Measurements from ENCODE around the gene THBS3.
"Not testable (repeated sequence)": the region's sequence is repeated elsewhere in the genome, so short reads cannot be mapped to it uniquely, and the experiment has no call there.

Gene THBS3

GRCh38 chr1:155250246-155250632, 42.5 kb upstream of the THBS3 start:
- no peak for DNase-seq (ENCODE audit: low spot score)
- Histone ChIP-seq H3K36me3 (ENCODE audit: low read depth) (peaks cover 38% of the 10 kb centered on the region), H3K27me3 (ENCODE audit: insufficient read depth, poor library complexity, severe bottlenecking) (no peaks in the 10 kb centered on the region), H3K9me3 (ENCODE audit: severe bottlenecking) (no peaks in the 10 kb centered on the region), H3K27ac (ENCODE audit: poor library complexity, severe bottlenecking) (no peak overlapping the region), H3K4me1 (ENCODE audit: insufficient read depth, poor library complexity, severe bottlenecking) (peaks cover 5% of the 10 kb centered on the region), H3K4me3 (ENCODE audit: severe bottlenecking) (no peak overlapping the region)
- no peak for ATAC-seq (ENCODE audit: low read depth)
- TF ChIP-seq CTCF (IDR thresholded peaks at IDR 0.05; ENCODE audit: poor library complexity, severe bottlenecking), result no peak

DNA sequence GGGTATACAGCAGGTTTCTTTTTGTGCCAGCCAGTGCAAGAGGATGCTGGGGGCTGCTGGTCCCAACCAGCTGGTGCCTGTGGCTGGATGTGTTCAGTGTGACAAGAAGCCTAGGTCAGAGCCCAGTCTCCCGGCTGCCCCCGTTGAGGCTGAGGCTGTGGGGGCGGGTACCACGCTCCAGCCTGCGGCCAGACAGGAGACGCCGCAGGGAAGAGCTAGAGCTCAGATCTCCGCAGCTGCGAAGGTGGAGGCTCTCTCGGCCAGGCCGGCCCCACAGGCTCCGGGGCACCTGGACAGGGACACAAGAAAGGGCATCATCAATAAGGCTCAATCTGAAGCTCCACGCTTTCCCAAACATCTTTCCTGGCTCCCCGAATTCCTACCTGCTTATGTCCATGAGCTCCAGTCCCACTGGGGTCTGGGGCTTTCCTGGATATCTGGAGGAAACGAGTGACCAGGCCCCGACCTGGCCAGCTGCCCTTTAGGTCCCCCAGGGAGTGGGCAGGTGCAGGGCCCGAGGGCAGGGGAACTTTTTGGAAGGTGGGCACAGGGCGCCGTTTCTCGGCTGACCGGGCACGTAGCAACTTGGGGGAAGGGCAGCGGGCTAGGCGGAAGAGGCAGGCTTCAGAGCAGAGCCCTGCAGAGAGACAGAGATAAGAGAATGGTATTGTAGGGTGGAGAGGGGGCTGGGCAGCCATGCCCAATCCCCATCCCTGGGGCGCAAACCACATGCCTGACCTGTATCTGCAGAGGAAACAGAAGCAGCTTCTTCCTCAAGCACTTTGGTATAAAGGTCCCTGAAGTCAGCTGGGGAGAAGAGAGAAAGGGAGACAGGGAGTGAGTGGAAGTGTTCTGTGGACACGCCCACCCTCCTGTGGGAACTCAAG, 40.2 kb upstream of the THBS3 start:
- no peak overlapping the region for H3K27ac ChIP-seq (ENCODE audit: poor library complexity, severe bottlenecking)
- H3K27me3 ChIP-seq (ENCODE audit: insufficient read depth, poor library complexity, severe bottlenecking), result no peaks in the 10 kb centered on the region
- no peaks in the 10 kb centered on the region for H3K4me1 ChIP-seq (ENCODE audit: insufficient read depth, poor library complexity, severe bottlenecking)
- H3K4me3 ChIP-seq (ENCODE audit: severe bottlenecking), result no peak overlapping the region
- DNase-seq (ENCODE audit: low spot score), result no peak
- no peak for ATAC-seq (ENCODE audit: low read depth)
- no peaks in the 10 kb centered on the region for H3K9me3 ChIP-seq (ENCODE audit: severe bottlenecking)
- peaks cover 31% of the 10 kb centered on the region for H3K36me3 ChIP-seq (ENCODE audit: low read depth)
- TF ChIP-seq CTCF (IDR thresholded peaks at IDR 0.05; ENCODE audit: poor library complexity, severe bottlenecking), result no peak

GRCh38 chr1:155246796-155247195, 39.1 kb upstream of the THBS3 start:
- H3K9me3 ChIP-seq (ENCODE audit: severe bottlenecking); H3K4me1 ChIP-seq (ENCODE audit: insufficient read depth, poor library complexity, severe bottlenecking): not testable (repeated sequence)

DNA sequence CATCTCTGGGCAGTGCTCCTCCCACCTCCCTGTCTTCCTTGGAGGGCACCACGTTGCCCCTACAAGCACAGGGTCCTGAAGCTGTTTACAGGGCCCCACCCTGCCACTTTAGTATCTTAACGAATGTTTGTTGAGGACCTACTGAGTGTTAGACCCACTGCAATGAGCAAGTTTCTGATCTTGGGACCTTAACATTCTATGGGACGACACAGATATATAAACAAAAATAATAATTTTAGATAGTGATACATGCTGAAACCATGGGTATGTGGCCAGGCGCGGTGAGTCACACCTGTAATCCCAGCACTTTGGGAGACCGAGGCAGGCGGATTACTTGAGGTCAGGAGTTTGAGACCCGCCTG, 37.4 kb upstream of the THBS3 start:
- Histone ChIP-seq H3K27me3 (ENCODE audit: insufficient read depth, poor library complexity, severe bottlenecking) (no peaks in the 10 kb centered on the region), H3K36me3 (ENCODE audit: low read depth) (peaks cover 23% of the 10 kb centered on the region), H3K27ac (ENCODE audit: poor library complexity, severe bottlenecking) (peak overlapping the region; percentile 66), H3K4me3 (ENCODE audit: severe bottlenecking) (peak overlapping the region; percentile 48), H3K4me1 (ENCODE audit: insufficient read depth, poor library complexity, severe bottlenecking) (peaks cover 5% of the 10 kb centered on the region), H3K9me3 (ENCODE audit: severe bottlenecking) (no peaks in the 10 kb centered on the region)
- ATAC-seq (ENCODE audit: low read depth) (no peak), DNase-seq (ENCODE audit: low spot score) (no peak)
- no peak for TF ChIP-seq CTCF (IDR thresholded peaks at IDR 0.05; ENCODE audit: poor library complexity, severe bottlenecking)

More at GRCh38 chr1:155246796-155247195, 39.1 kb upstream of the THBS3 start:
- not testable (repeated sequence) for DNase-seq (ENCODE audit: low spot score); ATAC-seq (ENCODE audit: low read depth); H3K27ac ChIP-seq (ENCODE audit: poor library complexity, severe bottlenecking); H3K27me3 ChIP-seq (ENCODE audit: insufficient read depth, poor library complexity, severe bottlenecking); H3K4me3 ChIP-seq (ENCODE audit: severe bottlenecking)
- peaks cover 30% of the 10 kb centered on the region for H3K36me3 ChIP-seq (ENCODE audit: low read depth)

DNA sequence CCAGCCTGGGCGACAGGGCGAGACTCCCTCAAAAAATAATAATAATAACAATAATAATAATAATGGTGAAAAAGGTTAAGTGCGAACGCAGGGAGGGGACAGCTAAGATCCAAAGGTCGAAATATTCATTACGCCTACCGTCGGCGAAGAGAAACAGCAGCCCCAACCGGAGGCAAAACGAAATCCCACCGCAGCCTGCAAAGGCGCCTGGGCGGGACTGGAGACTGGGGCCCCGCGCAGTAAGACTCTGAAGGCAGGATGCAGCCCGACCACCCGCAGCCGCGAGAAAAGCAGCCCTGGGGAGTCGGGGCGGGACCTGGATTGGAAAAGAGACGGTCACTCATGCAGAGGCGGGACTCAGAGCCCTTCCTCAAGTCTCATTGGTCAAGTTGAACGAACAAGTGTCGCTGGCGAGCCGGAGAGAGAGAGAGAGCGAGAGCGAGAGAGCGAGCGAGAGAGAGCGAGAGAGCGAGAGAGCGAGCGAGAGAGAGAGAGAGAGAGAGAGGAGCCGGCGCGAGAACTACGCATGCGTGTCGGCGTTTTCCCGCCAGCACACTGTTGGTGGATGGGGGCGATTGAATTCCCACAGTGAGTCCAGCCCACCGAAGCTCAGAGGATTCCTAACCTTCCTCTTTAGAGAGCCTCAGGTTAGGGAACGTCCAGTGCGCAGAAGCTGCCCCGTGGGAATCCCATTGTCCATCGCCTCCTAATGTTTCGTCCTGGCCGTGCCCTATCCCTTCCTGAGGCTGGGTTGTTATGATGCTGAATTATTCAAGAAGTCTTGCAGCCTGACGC, 36.9 kb upstream of the THBS3 start:
- Histone ChIP-seq H3K4me3 (ENCODE audit: severe bottlenecking) (peak overlapping the region; percentile 48), H3K4me1 (ENCODE audit: insufficient read depth, poor library complexity, severe bottlenecking) (peaks cover 5% of the 10 kb centered on the region), H3K9me3 (ENCODE audit: severe bottlenecking) (no peaks in the 10 kb centered on the region), H3K27me3 (ENCODE audit: insufficient read depth, poor library complexity, severe bottlenecking) (no peaks in the 10 kb centered on the region), H3K36me3 (ENCODE audit: low read depth) (peaks cover 20% of the 10 kb centered on the region), H3K27ac (ENCODE audit: poor library complexity, severe bottlenecking) (peak overlapping the region; percentile 66)
- peak; percentile 9 for TF ChIP-seq CTCF (IDR thresholded peaks at IDR 0.05; ENCODE audit: poor library complexity, severe bottlenecking)
- DNase-seq (ENCODE audit: low spot score) (peak; percentile 97), ATAC-seq (ENCODE audit: low read depth) (peak; percentile 93)
